ENCODE results near the gene SDR39U1. TPM values are rescaled to one million over a fixed set of nuclear protein-coding genes. Genes with fewer than 3 reads are reported as not detected.

SDR39U1 gene
- total RNA-seq, 4 donors from 2014 or later = 21.7 to 51.4 (median 38.3) TPM

DNA sequence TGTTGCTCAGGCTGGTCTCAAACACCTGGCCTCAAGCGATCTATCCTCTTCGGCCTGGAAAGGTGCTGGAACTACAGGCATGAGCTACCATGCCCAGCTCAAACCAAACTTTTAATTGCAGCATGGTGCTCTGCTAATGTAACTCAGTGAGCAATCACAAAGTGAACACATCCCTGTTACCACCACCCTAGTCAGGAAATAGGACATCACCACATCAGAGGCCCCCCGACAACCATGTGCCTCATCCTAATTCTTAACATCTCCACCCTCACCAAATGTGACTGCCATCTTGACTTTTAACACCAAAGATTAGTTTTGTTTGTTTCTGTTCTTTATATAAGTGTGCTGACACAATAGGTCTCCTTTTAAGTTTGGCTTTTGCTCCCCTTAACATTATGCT lies 22.8 kb upstream of the SDR39U1 start:
- Histone ChIP-seq H3K4me1 (no peaks in the 10 kb centered on the region), H3K36me3 (no peaks in the 10 kb centered on the region), H3K27ac (no peak overlapping the region), H3K27me3 (no peaks in the 10 kb centered on the region), H3K9me3 (no peaks in the 10 kb centered on the region), H3K4me3 (no peak overlapping the region)
- intact Hi-C loops (cut with DNase I; ENCODE audit: low total_unique reads) = no loop called here
- ATAC-seq = no peak
- TF ChIP-seq, protein P1, sequence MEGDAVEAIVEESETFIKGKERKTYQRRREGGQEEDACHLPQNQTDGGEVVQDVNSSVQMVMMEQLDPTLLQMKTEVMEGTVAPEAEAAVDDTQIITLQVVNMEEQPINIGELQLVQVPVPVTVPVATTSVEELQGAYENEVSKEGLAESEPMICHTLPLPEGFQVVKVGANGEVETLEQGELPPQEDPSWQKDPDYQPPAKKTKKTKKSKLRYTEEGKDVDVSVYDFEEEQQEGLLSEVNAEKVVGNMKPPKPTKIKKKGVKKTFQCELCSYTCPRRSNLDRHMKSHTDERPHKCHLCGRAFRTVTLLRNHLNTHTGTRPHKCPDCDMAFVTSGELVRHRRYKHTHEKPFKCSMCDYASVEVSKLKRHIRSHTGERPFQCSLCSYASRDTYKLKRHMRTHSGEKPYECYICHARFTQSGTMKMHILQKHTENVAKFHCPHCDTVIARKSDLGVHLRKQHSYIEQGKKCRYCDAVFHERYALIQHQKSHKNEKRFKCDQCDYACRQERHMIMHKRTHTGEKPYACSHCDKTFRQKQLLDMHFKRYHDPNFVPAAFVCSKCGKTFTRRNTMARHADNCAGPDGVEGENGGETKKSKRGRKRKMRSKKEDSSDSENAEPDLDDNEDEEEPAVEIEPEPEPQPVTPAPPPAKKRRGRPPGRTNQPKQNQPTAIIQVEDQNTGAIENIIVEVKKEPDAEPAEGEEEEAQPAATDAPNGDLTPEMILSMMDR (IDR thresholded peaks at IDR 0.05 in 4 of 5, conservative IDR thresholded peaks at IDR 0.05 in 1 of 5) = no peak
- TF ChIP-seq POLR2A (IDR thresholded peaks at IDR 0.05) = no peak
- in situ Hi-C loops (cut with MboI; ENCODE audit: low sequenced_read_pairs in 4 of 4) = no loop called here
- no peak for DNase-seq

GRCh38 chr14:24463884-24464785 lies 21.6 kb upstream of the SDR39U1 start:
- ATAC-seq (no peak), DNase-seq (no peak)
- H3K4me1 ChIP-seq = no peaks in the 10 kb centered on the region
- TF ChIP-seq POLR2A (IDR thresholded peaks at IDR 0.05) = no peak
- TF ChIP-seq, protein P1 (IDR thresholded peaks at IDR 0.05 in 4 of 5, conservative IDR thresholded peaks at IDR 0.05 in 1 of 5) = no peak
- H3K4me3 ChIP-seq = no peak overlapping the region
- H3K27me3 ChIP-seq = no peaks in the 10 kb centered on the region
- no peak overlapping the region for H3K27ac ChIP-seq
- no peaks in the 10 kb centered on the region for H3K36me3 ChIP-seq
- H3K9me3 ChIP-seq = no peaks in the 10 kb centered on the region
- in situ Hi-C loops (cut with MboI; ENCODE audit: low sequenced_read_pairs in 4 of 4) = no loop called here
- intact Hi-C loops (cut with DNase I; ENCODE audit: low total_unique reads) = no loop called here

GRCh38 chr14:24463017-24463883 lies 20.7 kb upstream of the SDR39U1 start:
- Histone ChIP-seq H3K27me3 (no peaks in the 10 kb centered on the region), H3K4me3 (no peak overlapping the region), H3K36me3 (no peaks in the 10 kb centered on the region), H3K27ac (no peak overlapping the region), H3K4me1 (no peaks in the 10 kb centered on the region), H3K9me3 (no peaks in the 10 kb centered on the region)
- ATAC-seq (no peak), DNase-seq (no peak)
- in situ Hi-C loops (cut with MboI; ENCODE audit: low sequenced_read_pairs in 4 of 4) = no loop called here
- TF ChIP-seq POLR2A (IDR thresholded peaks at IDR 0.05) = no peak
- TF ChIP-seq, protein P1 (IDR thresholded peaks at IDR 0.05 in 4 of 5, conservative IDR thresholded peaks at IDR 0.05 in 1 of 5) = no peak
- intact Hi-C loops (cut with DNase I; ENCODE audit: low total_unique reads) = no loop called here

- TF ChIP-seq, protein P1 (IDR thresholded peaks at IDR 0.05 in 4 of 5, conservative IDR thresholded peaks at IDR 0.05 in 1 of 5) = no peak
- no peak for TF ChIP-seq POLR2A (IDR thresholded peaks at IDR 0.05)
- H3K4me1 ChIP-seq = no peaks in the 10 kb centered on the region
- no peak overlapping the region for H3K27ac ChIP-seq
- in situ Hi-C loops (cut with MboI; ENCODE audit: low sequenced_read_pairs in 4 of 4) (no loop called here), intact Hi-C loops (cut with DNase I; ENCODE audit: low total_unique reads) (no loop called here)
- no peaks in the 10 kb centered on the region for H3K36me3 ChIP-seq
- no peak overlapping the region for H3K4me3 ChIP-seq
- ATAC-seq (no peak), DNase-seq (no peak)
- no peaks in the 10 kb centered on the region for H3K9me3 ChIP-seq
- peaks cover 0 to 2% (median 0%) of the 10 kb centered on the region in 3 donors for H3K27me3 ChIP-seq
These were observed 18.8 kb upstream of the SDR39U1 start for GRCh38 chr14:24461336-24461735.
